Measurements from ENCODE around the gene CD8B.

DNA sequence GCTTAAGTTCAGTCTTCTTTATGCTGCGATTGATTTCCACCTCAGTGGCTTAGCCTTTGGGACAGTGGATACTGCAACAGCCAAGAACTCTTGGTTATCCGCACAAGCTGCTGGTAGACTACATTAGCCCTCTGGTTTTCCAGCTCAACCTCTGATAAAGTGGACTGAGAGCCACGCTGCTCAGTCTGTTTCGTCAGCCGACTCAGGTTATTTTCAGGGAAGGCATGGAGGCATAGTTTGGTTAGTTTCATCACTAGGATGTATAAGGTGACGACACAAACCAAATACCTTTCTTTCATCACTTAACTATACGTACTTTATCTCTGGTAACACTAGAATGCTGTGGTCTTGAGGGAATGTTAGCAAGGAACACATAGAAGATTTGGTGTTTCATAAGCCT, 85.2 kb downstream of the CD8B start:
- TF ChIP-seq RAD21 (IDR thresholded peaks at IDR 0.05; ENCODE audit: low read length), result no peak
- no peak for TF ChIP-seq TAF1 (IDR thresholded peaks at IDR 0.05; ENCODE audit: borderline replicate concordance, low read depth, low read length)
- TF ChIP-seq SMC3 (IDR thresholded peaks at IDR 0.05; ENCODE audit: low read depth, low read length), result no peak

All from SK-N-SH (cell line).